NK-92 (cell line): ENCODE results near the gene COL20A1.

Experiments
- DNase-seq: peaks from one replicate; lab custom pipeline; 2025; ENCODE audit not compliant: unreplicated experiment; lab: John Stamatoyannopoulos, UW

The COL20A1 gene

GRCh38 chr20:63260521-63260920 is 32.5 kb upstream of the COL20A1 start:
- DNase-seq = no peak

- no peak for DNase-seq
These were observed 31.8 kb upstream of the COL20A1 start for GRCh38 chr20:63261060-63261794.

GRCh38 chr20:63261795-63262528 is 31.0 kb upstream of the COL20A1 start:
- no peak for DNase-seq

GRCh38 chr20:63262836-63263235 is 30.1 kb upstream of the COL20A1 start:
- no peak for DNase-seq

GRCh38 chr20:63264000-63264399 is 29.0 kb upstream of the COL20A1 start:
- DNase-seq = no peak

- DNase-seq = no peak
These were observed 28.5 kb upstream of the COL20A1 start for GRCh38 chr20:63264519-63264918.

GRCh38 chr20:63265891-63266515 is 27.0 kb upstream of the COL20A1 start:
- DNase-seq = no peak

- no peak for DNase-seq
These were observed 25.3 kb upstream of the COL20A1 start for GRCh38 chr20:63267691-63268090.

- no peak for DNase-seq
These were observed 24.7 kb upstream of the COL20A1 start for GRCh38 chr20:63268256-63268655.

- no peak for DNase-seq
These were observed 24.1 kb upstream of the COL20A1 start for GRCh38 chr20:63268671-63269439.

GRCh38 chr20:63269724-63270123 is 23.3 kb upstream of the COL20A1 start:
- DNase-seq = no peak

- no peak for DNase-seq
These were observed 22.2 kb upstream of the COL20A1 start for GRCh38 chr20:63270606-63271325.

GRCh38 chr20:63272105-63273058 is 20.6 kb upstream of the COL20A1 start, which contains the start of gene ARFGAP1:
Gene ARFGAP1, plus strand, starts transcription at chr20:63272813. Its CDS starts 2,768 bp downstream, at chr20:63275581.
- DNase-seq = peak; percentile 31

GRCh38 chr20:63273059-63273579 is 19.9 kb upstream of the COL20A1 start:
- no peak for DNase-seq

- DNase-seq = no peak
These were observed 19.2 kb upstream of the COL20A1 start for GRCh38 chr20:63273635-63274380.

GRCh38 chr20:63274381-63275228 is 18.4 kb upstream of the COL20A1 start:
- DNase-seq = no peak

- no peak for DNase-seq
These were observed 17.2 kb upstream of the COL20A1 start for GRCh38 chr20:63275825-63276224.

GRCh38 chr20:63276956-63277355 is 16.0 kb upstream of the COL20A1 start:
- DNase-seq = no peak
